ENCODE measurements around the gene SLC38A1.

Gene SLC38A1

GRCh38 chr12:46234000-46234399 is 34.8 kb downstream of the SLC38A1 start:
- DNase-seq = no peak

GRCh38 chr12:46233423-46233822 is 35.4 kb downstream of the SLC38A1 start:
- DNase-seq = no peak

- DNase-seq = no peak
Observed at GRCh38 chr12:46230983-46231382, 37.9 kb downstream of the SLC38A1 start.

GRCh38 chr12:46230306-46230705 is 38.5 kb downstream of the SLC38A1 start:
- DNase-seq = no peak

GRCh38 chr12:46227616-46228015 is 41.2 kb downstream of the SLC38A1 start:
- no peak for DNase-seq

- no peak for DNase-seq
Observed at GRCh38 chr12:46224386-46224785, 44.5 kb downstream of the SLC38A1 start.

GRCh38 chr12:46223047-46223446 is 45.8 kb downstream of the SLC38A1 start:
- DNase-seq = no peak

- DNase-seq = no peak
Observed at GRCh38 chr12:46222636-46223035, 46.2 kb downstream of the SLC38A1 start.

- DNase-seq = no peak
Observed at GRCh38 chr12:46221255-46222128, 47.4 kb downstream of the SLC38A1 start.

- DNase-seq = no peak
Observed at GRCh38 chr12:46219877-46220655, 48.8 kb downstream of the SLC38A1 start.

GRCh38 chr12:46219132-46219876 is 49.5 kb downstream of the SLC38A1 start:
- DNase-seq = no peak

- DNase-seq = no peak
Observed at GRCh38 chr12:46218322-46219095, 50.3 kb downstream of the SLC38A1 start.

- no peak for DNase-seq
Observed at GRCh38 chr12:46217541-46218321, 51.1 kb downstream of the SLC38A1 start.

GRCh38 chr12:46214668-46215436 is 54.0 kb downstream of the SLC38A1 start:
- no peak for DNase-seq

GRCh38 chr12:46212108-46212982 is 56.5 kb downstream of the SLC38A1 start:
- DNase-seq = no peak

GRCh38 chr12:46210873-46211439 is 57.9 kb downstream of the SLC38A1 start:
- DNase-seq = no peak

GRCh38 chr12:46209914-46210872 is 58.6 kb downstream of the SLC38A1 start:
- no peak for DNase-seq

- no peak for DNase-seq
Observed at GRCh38 chr12:46209170-46209569, 59.7 kb downstream of the SLC38A1 start.
